Stimulated activated CD4-positive, alpha-beta T cell treated with anti-CD3 and anti-CD28 coated beads, Interleukin-4, amount 100 ng/mL, for 48 hours (primary cell): ENCODE results near the gene NCOR2.

ENCODE experiments used
- DNase-seq, 2 donors: peaks; one replicate each; pipeline ENCODE4 v3.0.0-alpha.2; 2020; ENCODE audit warnings: low read depth in 2 of 2

Gene NCOR2

GRCh38 chr12:124576061-124576650 lies 8.7 kb upstream of the NCOR2 start:
- DNase-seq, result no peak

GRCh38 chr12:124573839-124574786 lies 6.7 kb upstream of the NCOR2 start:
- DNase-seq, result no peak

- DNase-seq, result no peak
These were observed 4.1 kb upstream of the NCOR2 start for GRCh38 chr12:124571556-124571955.

- no peak for DNase-seq
These were observed 3.4 kb upstream of the NCOR2 start for GRCh38 chr12:124570810-124571209.

GRCh38 chr12:124569375-124570148 lies 2.1 kb upstream of the NCOR2 start:
- no peak for DNase-seq

GRCh38 chr12:124568431-124569374 lies 1.3 kb upstream of the NCOR2 start:
- no peak for DNase-seq

GRCh38 chr12:124567673-124568373 lies 411 bp upstream of the NCOR2 start:
- DNase-seq, result peak; percentile 61 to 78

GRCh38 chr12:124566161-124566996 lies 1.0 kb downstream of the NCOR2 start:
- DNase-seq, result peak; percentile 56 to 65

GRCh38 chr12:124565656-124566160 lies 1.7 kb downstream of the NCOR2 start:
- no peak for DNase-seq

GRCh38 chr12:124564971-124565491 lies 2.4 kb downstream of the NCOR2 start:
- no peak for DNase-seq

- DNase-seq, result no peak
These were observed 3.0 kb downstream of the NCOR2 start for GRCh38 chr12:124564232-124564958.

- DNase-seq, result no peak
These were observed 3.6 kb downstream of the NCOR2 start for GRCh38 chr12:124563809-124564208.

GRCh38 chr12:124563401-124563800 lies 4.0 kb downstream of the NCOR2 start:
- DNase-seq, result no peak

- no peak for DNase-seq
These were observed 4.6 kb downstream of the NCOR2 start for GRCh38 chr12:124562796-124563181.

GRCh38 chr12:124562018-124562795 lies 5.2 kb downstream of the NCOR2 start:
- no peak for DNase-seq

- no peak for DNase-seq
These were observed 6.2 kb downstream of the NCOR2 start for GRCh38 chr12:124561231-124561630.

GRCh38 chr12:124560146-124560890 lies 7.1 kb downstream of the NCOR2 start:
- no peak for DNase-seq
